ENCODE data around the gene GRB14.
"Not testable (repeated sequence)": the region's sequence is repeated elsewhere in the genome, so short reads cannot be mapped to it uniquely, and the experiment has no call there.

The GRB14 gene

DNA sequence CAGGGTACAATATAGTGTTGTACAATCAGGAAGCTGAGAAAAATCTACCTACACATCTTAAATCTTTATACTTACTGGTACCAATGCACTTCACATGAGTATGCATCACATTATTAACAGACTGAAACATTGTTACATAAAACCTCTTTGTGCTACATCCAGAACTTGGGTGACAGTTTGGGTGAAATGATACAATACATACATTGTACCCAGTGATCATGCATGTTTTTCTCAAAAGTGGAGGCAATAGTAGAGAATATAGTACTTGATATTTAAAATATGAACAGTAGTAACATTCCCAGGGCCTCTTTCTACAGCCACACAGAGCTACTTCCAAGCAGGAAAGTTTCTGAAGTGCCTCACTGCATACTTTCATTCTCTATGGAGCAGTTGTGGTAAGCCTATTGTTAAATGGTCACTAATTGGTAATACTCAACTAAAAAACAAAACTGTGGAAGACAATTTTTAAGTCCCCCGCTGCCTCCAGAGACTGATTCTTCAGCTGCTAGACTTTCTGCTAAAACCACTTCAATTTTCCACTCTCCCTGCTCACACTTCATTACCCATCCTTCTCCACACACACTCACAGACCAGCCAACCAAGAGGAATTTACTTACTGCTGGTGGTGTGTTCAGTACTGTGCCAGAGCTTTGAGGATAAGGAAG is 22.9 kb upstream of the GRB14 start:
- Histone ChIP-seq H3K9me3 (ENCODE audit: control insufficient read depth, low read depth, low read length) (peaks cover 2% of the 10 kb centered on the region), H3K4me3 (ENCODE audit: low read length) (no peak overlapping the region), H3K27me3 (ENCODE audit: control insufficient read depth, insufficient read depth, low read length) (no peaks in the 10 kb centered on the region), H3K9ac (ENCODE audit: low read length) (no peak overlapping the region), H3K36me3 (ENCODE audit: control insufficient read depth, low read depth, low read length) (no peaks in the 10 kb centered on the region), H3K4me1 (ENCODE audit: control insufficient read depth, low read depth, low read length) (no peaks in the 10 kb centered on the region), H3K27ac (ENCODE audit: low read length) (no peak overlapping the region)

DNA sequence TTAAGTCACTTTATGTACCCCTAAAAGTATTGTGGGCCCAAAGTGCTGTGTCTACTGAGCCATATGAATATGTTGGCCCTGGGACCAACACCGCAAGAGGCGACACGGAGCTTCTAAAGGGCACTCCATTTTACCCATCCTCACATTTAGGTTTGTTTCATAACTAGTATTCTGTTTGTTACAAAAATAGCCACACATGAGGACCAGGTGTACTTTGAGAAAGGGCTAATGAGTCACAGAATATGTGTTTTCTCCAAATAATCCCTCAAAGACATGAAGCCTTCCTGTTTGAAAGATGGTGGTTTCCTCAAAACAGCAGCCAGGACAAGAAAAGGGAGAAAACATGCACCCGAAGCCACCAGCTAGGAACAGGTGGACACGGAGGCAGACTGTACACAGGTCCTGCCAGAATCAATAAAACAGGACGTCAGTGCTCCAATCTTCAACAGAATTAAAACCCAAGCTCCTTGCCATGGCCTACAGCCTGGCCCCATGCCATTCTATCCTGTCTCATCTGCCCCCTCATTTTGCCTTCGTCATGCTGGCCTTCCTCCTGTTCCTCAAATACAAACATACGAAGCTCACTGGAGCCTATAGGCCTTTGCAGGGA is 21.8 kb upstream of the GRB14 start:
- Histone ChIP-seq H3K4me1 (ENCODE audit: control insufficient read depth, low read depth, low read length) (peaks cover 3% of the 10 kb centered on the region), H3K36me3 (ENCODE audit: control insufficient read depth, low read depth, low read length) (no peaks in the 10 kb centered on the region), H3K27ac (ENCODE audit: low read length) (no peak overlapping the region), H3K27me3 (ENCODE audit: control insufficient read depth, insufficient read depth, low read length) (no peaks in the 10 kb centered on the region), H3K9ac (ENCODE audit: low read length) (no peak overlapping the region), H3K4me3 (ENCODE audit: low read length) (no peak overlapping the region), H3K9me3 (ENCODE audit: control insufficient read depth, low read depth, low read length) (no peaks in the 10 kb centered on the region)

- no peaks in the 10 kb centered on the region for H3K36me3 ChIP-seq (ENCODE audit: control insufficient read depth, low read depth, low read length)
- H3K27me3 ChIP-seq (ENCODE audit: control insufficient read depth, insufficient read depth, low read length), result no peaks in the 10 kb centered on the region
- no peak overlapping the region for H3K9ac ChIP-seq (ENCODE audit: low read length)
- no peak overlapping the region for H3K27ac ChIP-seq (ENCODE audit: low read length)
- H3K4me3 ChIP-seq (ENCODE audit: low read length), result no peak overlapping the region
- H3K4me1 ChIP-seq (ENCODE audit: control insufficient read depth, low read depth, low read length), result peaks cover 3% of the 10 kb centered on the region
- no peaks in the 10 kb centered on the region for H3K9me3 ChIP-seq (ENCODE audit: control insufficient read depth, low read depth, low read length)
These were observed 21.0 kb upstream of the GRB14 start for GRCh38 chr2:164642268-164642667.

DNA sequence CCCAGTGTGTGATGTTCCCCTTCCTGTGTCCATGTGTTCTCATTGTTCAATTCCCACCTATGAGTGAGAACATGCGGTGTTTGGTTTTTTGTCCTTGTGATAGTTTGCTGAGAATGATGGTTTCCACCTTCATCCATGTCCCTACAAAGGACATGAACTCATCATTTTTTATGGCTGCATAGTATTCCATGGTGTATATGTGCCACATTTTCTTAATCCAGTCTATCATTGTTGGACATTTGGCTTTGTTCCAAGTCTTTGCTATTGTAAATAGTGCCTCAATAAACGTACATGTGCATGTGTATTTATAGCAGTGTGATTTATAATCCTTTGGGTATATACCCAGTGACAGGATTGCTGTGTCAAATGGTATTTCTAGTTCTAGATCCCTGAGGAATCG is 7.0 kb upstream of the GRB14 start:
- H3K27ac ChIP-seq (ENCODE audit: low read length); H3K27me3 ChIP-seq (ENCODE audit: control insufficient read depth, insufficient read depth, low read length); H3K4me3 ChIP-seq (ENCODE audit: low read length); H3K9ac ChIP-seq (ENCODE audit: low read length); H3K9me3 ChIP-seq (ENCODE audit: control insufficient read depth, low read depth, low read length); H3K36me3 ChIP-seq (ENCODE audit: control insufficient read depth, low read depth, low read length): not testable (repeated sequence)
- peaks cover 12% of the 10 kb centered on the region for H3K4me1 ChIP-seq (ENCODE audit: control insufficient read depth, low read depth, low read length)

DNA sequence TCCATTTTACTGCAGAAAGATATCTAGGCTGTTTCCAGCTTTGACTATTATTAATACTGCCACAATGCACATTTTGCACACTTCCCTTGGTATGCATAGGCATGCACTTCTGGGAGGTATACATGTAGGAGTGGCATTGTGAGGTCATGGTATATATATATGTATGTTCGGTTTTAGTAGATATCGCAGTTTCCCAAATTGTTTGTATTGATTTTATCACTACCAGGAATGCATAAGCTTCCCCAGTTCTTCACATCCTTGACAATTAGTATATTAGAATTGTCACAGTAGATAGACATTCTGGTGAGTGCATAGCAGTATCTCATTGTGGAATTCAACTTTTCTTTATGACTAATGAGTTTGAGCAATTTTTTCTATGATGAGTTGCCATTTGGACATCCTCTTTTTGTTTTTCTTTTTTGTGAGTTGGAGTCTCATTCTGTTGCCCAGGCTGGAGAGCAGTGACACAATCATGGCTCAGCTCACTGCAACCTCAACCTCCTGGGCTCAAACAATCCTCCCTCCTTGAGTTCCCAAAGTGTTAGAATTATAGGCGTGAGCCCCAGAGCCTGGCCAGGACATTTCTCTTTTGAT is 4.2 kb upstream of the GRB14 start:
- Histone ChIP-seq H3K27ac (ENCODE audit: low read length) (no peak overlapping the region), H3K9me3 (ENCODE audit: control insufficient read depth, low read depth, low read length) (no peaks in the 10 kb centered on the region), H3K27me3 (ENCODE audit: control insufficient read depth, insufficient read depth, low read length) (no peaks in the 10 kb centered on the region), H3K4me1 (ENCODE audit: control insufficient read depth, low read depth, low read length) (peaks cover 29% of the 10 kb centered on the region), H3K9ac (ENCODE audit: low read length) (no peak overlapping the region), H3K36me3 (ENCODE audit: control insufficient read depth, low read depth, low read length) (no peaks in the 10 kb centered on the region), H3K4me3 (ENCODE audit: low read length) (no peak overlapping the region)

DNA sequence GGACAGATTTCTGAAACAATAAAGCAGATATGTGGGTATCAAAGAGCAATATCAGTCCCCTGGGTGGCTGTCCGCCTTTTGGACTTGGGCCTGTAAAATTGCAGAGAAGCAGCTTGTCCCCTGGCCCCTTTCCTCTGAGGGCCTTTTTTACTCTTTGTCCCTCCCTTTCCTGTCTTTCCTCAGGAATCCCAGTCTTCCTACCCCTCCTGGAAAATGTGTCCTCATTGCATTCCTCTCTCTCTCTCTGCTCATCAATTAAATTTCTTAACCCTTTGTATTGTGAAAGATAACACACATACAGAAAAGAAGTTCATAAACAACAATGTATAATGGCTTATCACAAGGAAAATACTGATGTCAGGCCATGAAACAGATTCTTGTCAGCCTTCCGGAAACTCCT is 3.0 kb upstream of the GRB14 start:
- Histone ChIP-seq H3K4me3 (ENCODE audit: low read length) (no peak overlapping the region), H3K27ac (ENCODE audit: low read length) (no peak overlapping the region), H3K9ac (ENCODE audit: low read length) (no peak overlapping the region), H3K9me3 (ENCODE audit: control insufficient read depth, low read depth, low read length) (no peaks in the 10 kb centered on the region), H3K4me1 (ENCODE audit: control insufficient read depth, low read depth, low read length) (peaks cover 32% of the 10 kb centered on the region), H3K36me3 (ENCODE audit: control insufficient read depth, low read depth, low read length) (no peaks in the 10 kb centered on the region), H3K27me3 (ENCODE audit: control insufficient read depth, insufficient read depth, low read length) (no peaks in the 10 kb centered on the region)

DNA sequence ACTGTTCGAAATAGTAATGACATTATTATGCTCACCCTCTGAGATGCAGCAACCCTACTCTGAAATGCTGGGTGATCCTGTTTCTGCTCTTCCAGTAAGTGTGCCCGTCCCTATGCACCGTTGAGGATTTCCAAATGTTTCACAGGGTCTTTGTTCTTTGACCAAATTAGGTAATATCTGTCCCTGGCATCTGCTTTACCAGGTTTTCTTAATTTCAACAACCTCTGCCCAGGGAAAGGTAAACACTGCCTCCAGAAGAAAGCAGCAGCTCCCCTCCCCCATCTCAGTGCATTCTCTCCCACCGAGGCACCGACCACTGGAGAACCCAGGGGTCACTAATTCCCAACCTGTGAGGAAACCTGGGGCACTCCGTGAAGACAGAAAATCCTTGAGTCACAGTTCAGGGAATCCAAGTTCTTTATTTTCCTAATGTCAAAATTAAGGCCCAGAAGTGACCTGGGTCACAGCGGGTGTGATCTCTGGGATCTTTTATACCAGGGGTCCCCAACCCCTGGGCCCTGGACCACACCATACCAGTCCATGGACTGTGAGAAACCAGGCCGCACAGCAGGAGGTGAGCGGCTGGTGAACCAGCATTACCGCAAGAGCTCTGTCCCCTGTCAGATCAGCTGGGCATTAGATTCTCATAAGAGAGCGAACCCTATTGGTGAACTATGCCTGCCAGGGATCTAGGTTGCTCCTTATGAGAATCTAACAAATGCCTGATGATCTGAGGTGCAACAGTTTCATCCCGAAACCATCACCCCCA is 1.2 kb upstream of the GRB14 start:
- peak overlapping the region; percentile 68 for H3K4me3 ChIP-seq (ENCODE audit: low read length)
- peaks cover 4% of the 10 kb centered on the region for H3K36me3 ChIP-seq (ENCODE audit: control insufficient read depth, low read depth, low read length)
- no peaks in the 10 kb centered on the region for H3K27me3 ChIP-seq (ENCODE audit: control insufficient read depth, insufficient read depth, low read length)
- H3K27ac ChIP-seq (ENCODE audit: low read length), result no peak overlapping the region
- H3K9ac ChIP-seq (ENCODE audit: low read length), result peak overlapping the region; percentile 54
- H3K9me3 ChIP-seq (ENCODE audit: control insufficient read depth, low read depth, low read length), result no peaks in the 10 kb centered on the region
- H3K4me1 ChIP-seq (ENCODE audit: control insufficient read depth, low read depth, low read length), result peaks cover 32% of the 10 kb centered on the region

DNA sequence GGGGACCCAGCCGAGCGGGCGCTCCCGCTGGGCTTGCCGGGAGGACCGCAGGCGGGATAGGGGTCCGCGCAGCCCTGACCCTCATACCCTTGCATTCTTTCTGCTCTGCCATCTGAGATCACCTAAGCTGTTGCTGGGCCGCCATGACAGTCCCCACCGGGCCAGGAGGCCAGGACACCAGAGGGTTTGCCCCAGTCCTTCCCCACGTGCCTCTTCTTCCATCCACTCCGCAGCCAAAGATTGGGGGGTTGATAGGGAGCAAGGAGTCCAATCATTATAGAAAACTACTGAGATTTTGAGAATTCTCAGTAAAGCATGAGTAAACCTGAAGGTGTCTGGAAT is 453 bp upstream of the GRB14 start:
- Histone ChIP-seq H3K36me3 (ENCODE audit: control insufficient read depth, low read depth, low read length) (peaks cover 4% of the 10 kb centered on the region), H3K9ac (ENCODE audit: low read length) (peak overlapping the region; percentile 54), H3K9me3 (ENCODE audit: control insufficient read depth, low read depth, low read length) (no peaks in the 10 kb centered on the region), H3K27ac (ENCODE audit: low read length) (no peak overlapping the region), H3K4me3 (ENCODE audit: low read length) (peak overlapping the region; percentile 68), H3K27me3 (ENCODE audit: control insufficient read depth, insufficient read depth, low read length) (no peaks in the 10 kb centered on the region), H3K4me1 (ENCODE audit: control insufficient read depth, low read depth, low read length) (peaks cover 32% of the 10 kb centered on the region)

- Histone ChIP-seq H3K4me1 (ENCODE audit: control insufficient read depth, low read depth, low read length) (peaks cover 32% of the 10 kb centered on the region), H3K27ac (ENCODE audit: low read length) (no peak overlapping the region), H3K27me3 (ENCODE audit: control insufficient read depth, insufficient read depth, low read length) (no peaks in the 10 kb centered on the region), H3K4me3 (ENCODE audit: low read length) (peak overlapping the region; percentile 53), H3K9ac (ENCODE audit: low read length) (peak overlapping the region; percentile 29), H3K36me3 (ENCODE audit: control insufficient read depth, low read depth, low read length) (peaks cover 4% of the 10 kb centered on the region), H3K9me3 (ENCODE audit: control insufficient read depth, low read depth, low read length) (no peaks in the 10 kb centered on the region)
These were observed 825 bp downstream of the GRB14 start for GRCh38 chr2:164620457-164620856.

- H3K27ac ChIP-seq (ENCODE audit: low read length), result no peak overlapping the region
- H3K9ac ChIP-seq (ENCODE audit: low read length), result no peak overlapping the region
- H3K9me3 ChIP-seq (ENCODE audit: control insufficient read depth, low read depth, low read length), result no peaks in the 10 kb centered on the region
- H3K27me3 ChIP-seq (ENCODE audit: control insufficient read depth, insufficient read depth, low read length), result no peaks in the 10 kb centered on the region
- H3K36me3 ChIP-seq (ENCODE audit: control insufficient read depth, low read depth, low read length), result peaks cover 4% of the 10 kb centered on the region
- H3K4me1 ChIP-seq (ENCODE audit: control insufficient read depth, low read depth, low read length), result peaks cover 12% of the 10 kb centered on the region
- no peak overlapping the region for H3K4me3 ChIP-seq (ENCODE audit: low read length)
These were observed 3.8 kb downstream of the GRB14 start for GRCh38 chr2:164617466-164617865.

DNA sequence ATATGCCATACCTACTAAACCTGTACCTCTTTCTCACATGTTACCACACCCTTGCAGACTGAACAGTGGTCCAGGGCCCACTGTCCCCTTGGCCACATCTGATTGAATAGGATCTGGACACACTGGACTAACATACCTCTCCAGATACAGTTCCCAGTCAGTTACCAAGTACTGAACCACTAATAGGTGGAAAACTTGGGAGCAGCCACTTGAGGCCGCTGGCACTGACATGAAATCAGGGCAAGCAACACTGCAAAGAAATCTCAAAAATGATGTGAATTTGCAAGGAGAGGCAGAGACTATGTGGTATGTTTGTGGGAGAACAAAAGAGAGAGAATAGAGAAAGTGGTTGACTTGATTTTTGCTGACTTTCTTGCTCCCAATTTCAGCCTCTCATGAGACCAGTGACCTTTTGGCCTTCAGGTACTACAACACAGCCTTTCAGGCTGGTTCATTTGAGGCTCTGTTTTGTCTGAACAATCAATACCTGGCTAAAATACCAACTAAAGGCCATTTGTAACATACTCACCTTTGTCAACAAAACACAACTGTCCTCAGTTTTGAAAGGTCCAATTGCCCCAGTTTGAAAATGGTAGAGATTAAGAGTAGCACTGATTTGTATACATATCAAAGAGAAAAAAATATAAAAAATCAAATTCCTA is 7.8 kb downstream of the GRB14 start:
- Histone ChIP-seq H3K9ac (ENCODE audit: low read length) (no peak overlapping the region), H3K27ac (ENCODE audit: low read length) (no peak overlapping the region), H3K36me3 (ENCODE audit: control insufficient read depth, low read depth, low read length) (peaks cover under 1% of the 10 kb centered on the region), H3K9me3 (ENCODE audit: control insufficient read depth, low read depth, low read length) (no peaks in the 10 kb centered on the region), H3K4me1 (ENCODE audit: control insufficient read depth, low read depth, low read length) (no peaks in the 10 kb centered on the region), H3K4me3 (ENCODE audit: low read length) (no peak overlapping the region), H3K27me3 (ENCODE audit: control insufficient read depth, insufficient read depth, low read length) (no peaks in the 10 kb centered on the region)
